HepG2 (cell line): Measurements from ENCODE around the gene ALDH4A1. TPM values are rescaled to one million over a fixed set of nuclear protein-coding genes. Genes with fewer than 3 reads are reported as not detected.
A peak's percentile ranks its signal among the peaks of the same experiment; 100 is the strongest.

Experiments
- ATAC-seq: fragments of 200-7000 bp; cut with Tn5 transposase; 3 replicates; pipeline ENCODE4 v1.9.1; 2020; ENCODE audit warnings: mild to moderate bottlenecking, moderate library complexity
- BruUV-seq: library from RNA; stranded (reverse); fragments of 400-500 nt; replicated peaks from 2 replicates; lab custom pipeline; 2021; lab: Mats Ljungman, UMichigan
- CTCF ChIA-PET: fragments of 300-600 bp; formaldehyde crosslinking; extraction: SDS; loops from one replicate; lab custom pipeline; 2021; ENCODE audit warnings: low total read pairs, inconsistent platforms, low intra/inter-chr PET ratio; lab: Yijun Ruan, JAX
- POLR2A ChIA-PET: fragments of 350-600 bp; sonication (Branson Sonifier 250); formaldehyde crosslinking; loops from one replicate; lab custom pipeline; 2020; ENCODE audit warnings: antibody characterized with exemption, inconsistent platforms; lab: Yijun Ruan, JAX
- DNase-seq: peaks from one replicate; pipeline ENCODE4 v3.0.0-alpha.2; 2015; ENCODE audit warnings: low spot score
- FAIRE-seq: peaks from 3 replicates; lab custom pipeline; 2011; peaks lifted over from hg19 to GRCh38; lab: Jason Lieb, UNC
- H2AFZ ChIP-seq: one replicate; pipeline ENCODE4 v1.6.1; 2011; ENCODE audit warnings: low read length, inconsistent platforms
- H3K27ac ChIP-seq: fragments of 300-600 bp; 3 replicates; pipeline ENCODE4 v1.8.0; 2011; ENCODE audit warnings: mixed run types, mild to moderate bottlenecking, mixed read lengths, low read length, inconsistent platforms; ENCODE audit not compliant: insufficient read depth; ENCODE audit errors: extremely low read length
- H3K27me3 ChIP-seq, 2 experiments: fragments of 200-600 bp in 1 of 2; 2 replicates in 1 of 2; 3 replicates in 1 of 2; pipeline versions ENCODE4 v1.6.0 to v1.8.0; 2011; ENCODE audit warnings: low read length in 2 of 2, mild to moderate bottlenecking in 2 of 2, moderate library complexity in 2 of 2, inconsistent platforms in 1 of 2; ENCODE audit not compliant: insufficient read depth in 2 of 2, control insufficient read depth in 1 of 2
- H3K36me3 ChIP-seq, 2 experiments: fragments of 200-600 bp in 1 of 2; replicated peaks in 1 of 2; 2 replicates in 1 of 2; 3 replicates in 1 of 2; pipeline versions ENCODE4 v1.5.1 to v1.8.0; 2011; ENCODE audit warnings: low read length in 2 of 2, inconsistent platforms in 1 of 2; ENCODE audit not compliant: insufficient read depth in 2 of 2, control insufficient read depth in 1 of 2
- H3K4me1 ChIP-seq: 2 replicates; pipeline ENCODE4 v1.5.1; 2012; ENCODE audit warnings: low read length, inconsistent platforms; ENCODE audit not compliant: insufficient read depth
- H3K4me2 ChIP-seq: 2 replicates; pipeline ENCODE4 v1.6.0; 2011; ENCODE audit warnings: low read depth, low read length, inconsistent platforms
- H3K4me3 ChIP-seq, 3 experiments: fragments of 200-600 bp in 1 of 3; sonication (generic), shearing (Covaris generic) in 1 of 3; replicated peaks in 1 of 3; 2 replicates each; pipeline ENCODE4 v1.5.1; 2011 to 2016; ENCODE audit warnings: low read length in 3 of 3, inconsistent platforms in 2 of 3, low read depth in 2 of 3, mild to moderate bottlenecking in 2 of 3, control low read depth in 1 of 3, mixed read lengths in 1 of 3; ENCODE audit not compliant: insufficient read depth in 1 of 3
- H3K79me2 ChIP-seq: one replicate; pipeline ENCODE4 v1.6.1; 2011; ENCODE audit warnings: low read length, inconsistent platforms; ENCODE audit not compliant: insufficient read depth
- H3K9ac ChIP-seq: 2 replicates; pipeline ENCODE4 v1.6.0; 2011; ENCODE audit warnings: mild to moderate bottlenecking, low read depth, low read length, inconsistent platforms; ENCODE audit not compliant: insufficient read depth
- H3K9me3 ChIP-seq: 2 replicates; pipeline ENCODE4 v1.5.1; 2012; ENCODE audit warnings: mild to moderate bottlenecking, low read length
- H4K20me1 ChIP-seq: 2 replicates; pipeline ENCODE4 v1.6.0; 2011; ENCODE audit warnings: inconsistent platforms, mild to moderate bottlenecking, low read length, moderate library complexity; ENCODE audit not compliant: insufficient read depth
- ATM ChIP-seq: fragments of 450-650 bp; IDR thresholded peaks from 2 replicates; pipeline ENCODE4 v1.7.1; 2017; ENCODE audit warnings: mild to moderate bottlenecking, borderline replicate concordance
- BRD4 ChIP-seq: sonication (generic); formaldehyde crosslinking; IDR thresholded peaks from 2 replicates; pipeline ENCODE4 v1.4.0; 2020; ENCODE audit warnings: missing genetic modification reagents
- CENPBD1 ChIP-seq: sonication (generic); formaldehyde crosslinking; IDR thresholded peaks from 2 replicates; pipeline ENCODE4 v1.8.0; 2022; ENCODE audit warnings: missing genetic modification reagents, low read depth, mild to moderate bottlenecking, borderline replicate concordance
- GRHL1 ChIP-seq: sonication (generic); formaldehyde crosslinking; conservative IDR thresholded peaks from 2 replicates; pipeline ENCODE4 v1.8.0; 2022; ENCODE audit warnings: missing genetic modification reagents
- HNRNPL ChIP-seq: fragments of 200-400 bp; formaldehyde crosslinking; IDR thresholded peaks from 2 replicates; pipeline ENCODE4 v1.6.1; 2017; ENCODE audit warnings: mild to moderate bottlenecking, low read depth, low read length
- ISL2 ChIP-seq: sonication (generic); formaldehyde crosslinking; IDR thresholded peaks from 2 replicates; pipeline ENCODE4 v1.5.0; 2020; ENCODE audit warnings: missing genetic modification reagents
- KDM1A ChIP-seq: IDR thresholded peaks from 2 replicates; pipeline ENCODE4 v1.6.1; 2016; ENCODE audit warnings: missing compliant biosample characterization
- MAZ ChIP-seq, 2 experiments: sonication (generic) in 1 of 2; formaldehyde crosslinking in 1 of 2; IDR thresholded peaks; 2 replicates each; pipeline versions ENCODE4 v1.5.0 to v1.6.1; 2012 to 2020; ENCODE audit warnings: low read depth in 2 of 2, mild to moderate bottlenecking in 2 of 2, borderline replicate concordance in 1 of 2, improper control_type of control experiment in 1 of 2, low read length in 1 of 2, missing genetic modification reagents in 1 of 2, moderate library complexity in 1 of 2
- NCOA1 ChIP-seq: sonication (generic); formaldehyde crosslinking; IDR thresholded peaks from 2 replicates; pipeline ENCODE4 v1.9.0; 2021; ENCODE audit warnings: missing genetic modification reagents
- NFE2L2 ChIP-seq: fragments of 150-350 bp; IDR thresholded peaks from 2 replicates; pipeline ENCODE4 v1.6.1; 2014; ENCODE audit warnings: low read length
- PHB2 ChIP-seq: fragments of 450-650 bp; IDR thresholded peaks from 2 replicates; pipeline ENCODE4 v1.6.1; 2018; ENCODE audit not compliant: partially characterized antibody
- SAP130 ChIP-seq: IDR thresholded peaks from 2 replicates; pipeline ENCODE4 v1.6.1; 2016; ENCODE audit warnings: low read depth
- SMAD9 ChIP-seq: sonication (generic); formaldehyde crosslinking; IDR thresholded peaks from 2 replicates; pipeline ENCODE4 v1.5.1; 2020; ENCODE audit warnings: mild to moderate bottlenecking, missing genetic modification reagents
- SMARCE1 ChIP-seq: fragments of 450-650 bp; IDR thresholded peaks from 2 replicates; pipeline ENCODE4 v1.6.1; 2017; ENCODE audit warnings: borderline replicate concordance
- SRY ChIP-seq: sonication (generic); formaldehyde crosslinking; IDR thresholded peaks from 2 replicates; pipeline ENCODE4 v1.8.0; 2022; ENCODE audit warnings: mild to moderate bottlenecking, missing genetic modification reagents
- XRCC5 ChIP-seq: fragments of 200-400 bp; formaldehyde crosslinking; optimal IDR thresholded peaks from 2 replicates; pipeline ENCODE3; 2017; ENCODE audit warnings: mild to moderate bottlenecking, low read length
- ZNF136 ChIP-seq: sonication (generic); formaldehyde crosslinking; IDR thresholded peaks from 2 replicates; pipeline ENCODE4 v1.8.1; 2022; ENCODE audit warnings: low read depth, mild to moderate bottlenecking, moderate library complexity, missing genetic modification reagents
- ZNF24 ChIP-seq: fragments of 450-650 bp; IDR thresholded peaks from 2 replicates; pipeline ENCODE4 v1.6.1; 2017; ENCODE audit warnings: antibody characterized with exemption, mild to moderate bottlenecking
- ZNF484 ChIP-seq: sonication (generic); formaldehyde crosslinking; IDR thresholded peaks from 2 replicates; pipeline ENCODE4 v1.5.1; 2020; ENCODE audit warnings: mild to moderate bottlenecking, low read depth, missing genetic modification reagents, borderline replicate concordance
- ZNF891 ChIP-seq: sonication (generic); formaldehyde crosslinking; IDR thresholded peaks from 2 replicates; pipeline ENCODE4 v1.5.0; 2020; ENCODE audit warnings: mild to moderate bottlenecking, missing genetic modification reagents
- WGBS: methylation state at CpG from one replicate; pipeline ENCODE4 v1.1.6; 2017; ENCODE audit warnings: low lambda C conversion rate; 5-methylcytosine and 5-hydroxymethylcytosine counted together
- in situ Hi-C: cut with HindIII; loops from 2 replicates; pipeline ENCODE4 v1.10.0; 2017; ENCODE audit warnings: low pct_unique_long_range_greater_than_20kb; ENCODE audit not compliant: extremely low pct_ligation_motif_present
- intact Hi-C: fragments of 100-400 bp; cut with micrococcal nuclease; formaldehyde crosslinking; loops from one replicate; pipeline ENCODE4 v1.10.0; 2022; ENCODE audit not compliant: unreplicated experiment
- polyA plus RNA-seq, 8 experiments: library from polyadenylated mRNA; depleted of rRNA in 3 of 8; stranded (reverse) in 7 of 8; unstranded in 1 of 8; fragments of >200 nt; fragmentation: Illumina TruSeq in 4 of 8; extraction: Trizol in 4 of 8; gene quantifications; 2 replicates each; pipeline versions ENCODE4 v1.2.1 to v1.2.3, GENCODE V29; 2011 to 2016; ENCODE audit warnings: low read depth in 4 of 8, missing spikeins in 1 of 8, mixed read lengths in 1 of 8; ENCODE audit not compliant: insufficient read depth in 1 of 8
- total RNA-seq, 5 experiments: library from RNA; depleted of rRNA; stranded (reverse); fragments of >200 nt; fragmentation: Illumina TruSeq; extraction: Trizol; gene quantifications; 2 replicates each; pipeline ENCODE4 v1.2.3, GENCODE V29; 2016; ENCODE audit warnings: low read depth in 1 of 5

Gene ALDH4A1
- total and polyA plus RNA-seq, 2 of the 13 experiments (the other 11 are each of a cell fraction or from before 2014, with no cell fraction given), result 76.4 to 240 TPM

DNA sequence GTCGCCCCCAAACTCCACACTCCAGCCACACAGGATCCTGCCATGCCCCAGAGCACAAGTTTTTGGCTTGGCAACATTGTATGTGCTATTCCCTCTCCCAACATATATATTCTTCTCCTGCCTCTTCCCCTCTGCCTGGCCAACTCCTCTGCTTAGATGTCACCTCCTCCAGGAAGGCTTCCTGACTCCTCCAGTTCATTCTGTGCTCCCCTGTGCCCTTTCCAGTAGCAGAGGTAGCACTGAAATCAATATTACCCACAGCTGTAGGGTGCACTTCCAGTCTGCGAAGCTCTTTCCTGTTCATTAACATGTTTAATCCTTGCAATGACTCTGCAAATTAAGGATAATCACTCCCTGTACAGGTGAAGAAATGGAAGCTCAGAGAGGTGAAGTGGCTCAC is 21.2 kb downstream of the ALDH4A1 start:
- in situ Hi-C loops, result no loop called here

DNA sequence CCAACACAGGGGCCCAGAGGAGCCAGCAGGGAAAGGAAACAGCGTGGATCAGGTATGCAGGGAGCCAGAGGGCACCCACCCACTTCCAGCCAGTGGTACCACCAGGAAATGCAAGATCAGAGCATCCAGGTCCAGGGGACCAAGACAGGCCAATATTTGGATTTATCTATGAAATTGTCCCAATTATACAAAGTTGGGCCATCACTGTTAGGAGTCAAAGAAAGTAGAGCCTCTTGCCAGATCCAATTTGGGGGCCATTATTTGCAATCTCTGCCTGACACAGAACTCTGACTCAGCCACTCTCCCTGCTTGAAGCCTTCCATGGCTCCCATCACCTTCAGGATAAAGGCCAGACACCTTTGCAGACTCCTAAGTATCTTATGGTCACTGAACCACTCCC is 21.8 kb downstream of the ALDH4A1 start:
- WGBS, result 100% methylated on average over 1 of the region's 1 CpG
- FAIRE-seq, result no peak
- Histone ChIP-seq H3K4me1 (no peaks in the 10 kb centered on the region), H4K20me1 (peaks cover 32% of the 10 kb centered on the region), H3K36me3 (peaks cover 49 to 94% of the 10 kb centered on the region in 2 experiments), H3K27me3 (no peaks in the 10 kb centered on the region), H3K79me2 (no peaks in the 10 kb centered on the region), H3K4me3 (no peak overlapping the region), H2AFZ (no peak overlapping the region), H3K9me3 (no peaks in the 10 kb centered on the region), H3K27ac (no peak overlapping the region), H3K4me2 (no peak overlapping the region), H3K9ac (no peak overlapping the region)
- intact Hi-C loops (no loop called here), in situ Hi-C loops (no loop called here)
- no peak for ATAC-seq
- no peak for TF ChIP-seq MAZ (IDR thresholded peaks at IDR 0.05; ENCODE audit: borderline replicate concordance, low read depth, low read length)
- no peak for TF ChIP-seq MAZ (CRISPR knock-in tag; IDR thresholded peaks at IDR 0.05; ENCODE audit: low read depth)
- TF ChIP-seq ATM, result no peak
- no peak for TF ChIP-seq ISL2
- no peak for TF ChIP-seq GRHL1 (CRISPR knock-in tag)
- no peak for TF ChIP-seq BRD4 (CRISPR knock-in tag)
- no peak for TF ChIP-seq SRY (CRISPR knock-in tag)
- TF ChIP-seq ZNF484, result no peak
- TF ChIP-seq NCOA1 (CRISPR knock-in tag), result no peak
- no peak for TF ChIP-seq CENPBD1
- no peak for TF ChIP-seq SAP130 (CRISPR knock-in tag)
- TF ChIP-seq PHB2, result no peak
- no peak for TF ChIP-seq ZNF891 (CRISPR knock-in tag)
- TF ChIP-seq SMARCE1, result no peak
- no peak for TF ChIP-seq SMAD9
- no peak for TF ChIP-seq ZNF24
- no peak for TF ChIP-seq ZNF136
- TF ChIP-seq KDM1A (CRISPR knock-in tag), result no peak
- no peak for TF ChIP-seq XRCC5
- CTCF ChIA-PET, result no interaction called here
- no peak for DNase-seq
- POLR2A ChIA-PET, result no interaction called here
- TSS peak; percentile 24 for BruUV-seq

More for the DNA sequence above, 21.2 kb downstream of the ALDH4A1 start:
- ChIA-PET POLR2A (no interaction called here), CTCF (no interaction called here)
- 0 out of 2 replicates have a peak, but pooled peaks have one; percentile 11 for TF ChIP-seq NFE2L2
- no peak for TF ChIP-seq HNRNPL
- no peaks in the 10 kb centered on the region for H3K4me1 ChIP-seq
- H3K27me3 ChIP-seq, result no peaks in the 10 kb centered on the region
- ATAC-seq, result no peak
- whole genome bisulfite sequencing, result 100% methylated on average over 2 of the region's 2 CpGs
- peaks cover 31% of the 10 kb centered on the region for H4K20me1 ChIP-seq
- no peak for DNase-seq
- no peak overlapping the region for H3K4me3 ChIP-seq
- no peak for FAIRE-seq
- H3K27ac ChIP-seq, result no peak overlapping the region
- no TSS peak for BruUV-seq
- intact Hi-C loops, result no loop called here
- H3K9ac ChIP-seq, result no peak overlapping the region
- no peaks in the 10 kb centered on the region for H3K79me2 ChIP-seq
- no peak overlapping the region for H3K4me2 ChIP-seq
- no peak overlapping the region for H2AFZ ChIP-seq
- H3K9me3 ChIP-seq, result no peaks in the 10 kb centered on the region
- peaks cover 47 to 93% of the 10 kb centered on the region in 2 experiments for H3K36me3 ChIP-seq
